Measurements from ENCODE around the gene SLC41A1.

- no peak for TF ChIP-seq CTCF (IDR thresholded peaks at IDR 0.05)
- TF ChIP-seq POLR2A (IDR thresholded peaks at IDR 0.05) = no peak
These were observed 18.8 kb downstream of the SLC41A1 start for GRCh38 chr1:205794011-205794730.

Measured in vagina (tissue), 2 donors.